HG02943 (cell line): Measurements from ENCODE around the gene YJEFN3.

Experiments used
- ATAC-seq: cut with Tn5 transposase; IDR thresholded peaks from one replicate; pipeline ENCODE4 v1.9.1; 2021; ENCODE audit warnings: mild to moderate bottlenecking, low read depth, moderate library complexity; ENCODE audit not compliant: unreplicated experiment

YJEFN3 gene

GRCh38 chr19:19495614-19496603 is 32.8 kb upstream of the YJEFN3 start:
- no peak for ATAC-seq

DNA sequence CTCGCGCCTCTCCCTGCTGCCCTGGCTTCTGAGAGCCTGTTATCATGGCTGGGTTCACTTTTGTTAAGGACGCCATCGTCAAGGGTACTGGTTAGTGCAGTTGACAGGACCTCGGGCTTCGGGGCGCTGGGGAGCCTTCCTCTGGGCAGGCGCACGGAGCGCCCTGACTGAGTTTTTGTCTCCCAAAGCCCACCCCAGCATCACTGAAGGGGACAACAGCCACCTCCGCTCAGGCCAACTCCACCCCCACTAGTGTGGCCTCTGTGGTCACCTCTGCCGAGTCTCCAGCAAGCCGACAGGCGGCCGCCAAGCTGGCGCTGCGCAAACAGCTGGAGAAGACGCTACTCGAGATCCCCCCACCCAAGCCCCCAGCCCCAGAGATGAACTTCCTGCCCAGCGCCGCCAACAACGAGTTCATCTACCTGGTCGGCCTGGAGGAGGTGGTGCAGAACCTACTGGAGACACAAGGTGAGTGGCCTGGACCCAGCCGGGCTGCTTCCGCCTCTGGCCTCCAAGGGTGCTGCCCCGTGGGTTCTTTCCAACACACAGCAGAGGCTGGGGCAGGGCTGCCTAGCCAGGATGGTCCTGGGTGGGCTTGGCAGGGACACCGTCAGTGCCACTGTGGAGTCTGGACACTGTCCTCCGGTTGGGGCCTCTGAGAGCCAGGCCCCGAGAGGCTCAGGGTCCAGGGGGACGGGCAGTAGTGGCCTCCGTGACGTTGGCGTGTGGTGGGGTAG is 30.3 kb upstream of the YJEFN3 start:
- ATAC-seq = no peak

DNA sequence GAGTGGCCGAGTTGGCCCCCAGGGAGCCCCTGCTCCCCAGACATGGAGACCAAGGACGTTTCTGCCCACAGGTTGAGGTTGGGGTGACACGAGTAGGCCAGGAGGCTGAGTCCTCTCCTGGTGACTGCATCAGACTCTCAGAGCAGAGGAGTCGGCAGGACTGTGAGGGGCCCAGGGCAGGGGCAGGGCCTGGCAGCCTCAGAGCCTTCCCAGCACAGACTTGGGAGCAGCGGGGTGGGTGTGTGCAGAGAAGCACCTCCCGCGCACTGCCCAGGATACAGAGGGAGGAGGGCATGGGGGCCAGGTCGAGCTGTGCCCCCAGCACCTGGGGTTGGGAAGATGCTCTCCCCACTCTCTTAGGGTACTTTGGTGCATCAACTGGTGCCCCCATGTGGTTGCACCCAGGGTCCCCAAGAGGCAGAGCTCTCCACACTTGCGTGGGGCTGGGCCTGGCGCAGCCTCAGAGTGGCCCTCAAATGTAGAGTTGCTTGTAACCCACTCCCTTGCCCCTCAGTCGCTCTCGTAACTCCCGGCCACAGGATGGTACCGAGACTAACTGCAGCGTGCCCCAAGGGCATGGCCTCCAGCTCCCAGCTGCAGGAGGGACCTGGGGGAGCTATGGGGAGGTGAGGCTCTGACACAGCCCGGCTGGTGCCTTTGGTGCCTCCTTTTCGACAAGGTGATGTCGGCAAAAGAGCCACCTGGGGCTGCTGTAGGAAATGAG is 29.3 kb upstream of the YJEFN3 start:
- no peak for ATAC-seq

- ATAC-seq = no peak
Observed at GRCh38 chr19:19500975-19501644, 27.6 kb upstream of the YJEFN3 start.

- ATAC-seq = no peak
Observed at GRCh38 chr19:19501798-19502197, 26.9 kb upstream of the YJEFN3 start.

DNA sequence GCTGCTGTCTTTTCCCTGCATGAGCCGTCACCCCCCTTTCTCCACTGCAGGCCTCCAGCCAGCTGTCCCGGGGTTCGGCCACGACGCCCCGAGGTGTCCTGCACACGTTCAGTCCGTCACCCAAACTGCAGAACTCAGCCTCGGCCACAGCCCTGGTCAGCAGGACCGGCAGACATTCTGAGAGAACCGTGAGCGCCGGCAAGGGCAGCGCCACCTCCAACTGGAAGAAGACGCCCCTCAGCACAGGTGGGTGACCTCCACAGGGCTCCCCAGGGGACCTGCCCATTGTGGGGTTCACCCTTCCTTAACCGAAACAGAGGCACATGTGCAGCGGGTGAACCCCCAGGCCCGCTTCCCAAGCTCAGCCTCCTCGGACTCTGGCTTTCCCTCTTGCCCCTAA is 26.4 kb upstream of the YJEFN3 start:
- no peak for ATAC-seq

GRCh38 chr19:19502808-19503602 is 25.7 kb upstream of the YJEFN3 start:
- ATAC-seq = no peak

DNA sequence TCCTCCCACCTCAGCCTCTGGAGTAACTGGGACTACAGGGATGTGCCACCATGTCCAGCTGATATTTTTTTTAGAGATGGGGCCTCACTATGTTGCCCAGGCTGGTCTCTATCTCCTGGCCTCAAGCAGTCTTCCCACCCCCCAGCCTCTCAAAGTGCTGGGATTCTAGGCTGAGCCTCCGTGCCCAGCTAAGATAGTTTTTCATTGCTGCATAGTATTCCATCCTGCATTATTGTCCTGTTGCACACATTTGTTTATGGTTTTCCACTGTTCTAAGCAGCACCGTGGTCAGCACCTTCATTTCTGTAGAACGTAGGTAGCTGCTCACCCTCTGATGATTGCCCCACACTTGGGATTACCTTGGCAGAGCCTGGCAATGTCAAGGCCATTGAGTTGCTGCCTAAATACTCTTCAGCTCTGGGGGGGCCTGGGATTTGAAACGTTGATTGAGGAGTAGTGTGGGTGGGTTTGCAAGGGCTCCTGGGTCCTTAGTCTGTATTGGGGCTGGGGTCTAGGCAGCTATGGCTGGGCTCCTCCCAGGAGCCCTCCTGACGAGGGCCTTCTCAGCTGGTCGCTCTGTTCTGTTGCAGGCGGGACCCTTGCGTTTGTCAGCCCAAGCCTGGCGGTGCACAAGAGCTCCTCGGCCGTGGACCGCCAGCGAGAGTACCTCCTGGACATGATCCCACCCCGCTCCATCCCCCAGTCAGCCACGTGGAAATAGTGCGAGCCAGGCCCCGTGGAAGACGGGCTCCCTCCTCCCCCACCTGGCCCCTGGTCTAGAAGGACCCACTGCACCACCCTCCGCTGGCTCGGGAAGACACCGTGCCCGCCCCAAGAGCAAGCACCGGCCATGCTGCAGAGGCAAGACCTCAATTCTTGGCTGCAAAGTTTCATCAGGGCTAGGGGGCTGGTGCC is 23.7 kb upstream of the YJEFN3 start:
- no peak for ATAC-seq

DNA sequence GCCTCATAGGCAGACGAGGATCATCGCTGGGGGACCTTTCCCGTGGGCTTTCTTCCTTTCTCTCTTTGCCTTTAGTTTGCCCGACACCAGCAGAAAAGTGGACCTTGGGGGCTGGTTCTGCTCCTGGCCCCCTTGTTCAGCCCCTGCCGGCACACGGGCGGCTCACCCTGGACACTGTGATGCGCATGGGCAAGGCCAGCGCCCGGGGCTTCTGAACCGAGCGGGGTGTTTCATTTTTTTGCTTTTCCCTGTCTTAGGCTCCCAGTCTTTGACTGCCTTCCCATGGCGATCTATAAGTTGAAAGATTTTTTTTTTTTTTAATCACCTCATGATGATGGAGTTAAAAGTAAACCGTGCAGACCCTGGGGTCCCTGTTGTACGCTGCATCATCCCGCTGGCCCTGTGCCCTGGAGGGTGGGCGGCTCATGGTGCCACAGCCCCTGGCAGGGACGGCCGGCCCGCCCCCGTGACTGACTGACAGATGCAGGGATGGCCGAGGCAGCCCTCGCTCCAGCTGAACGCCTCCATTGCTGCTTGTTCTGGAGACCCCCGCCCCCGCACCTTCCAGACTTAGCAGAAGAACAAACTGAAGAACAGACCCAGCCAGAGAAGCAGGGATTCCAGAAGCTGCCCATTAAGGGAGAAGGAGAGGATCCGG is 22.9 kb upstream of the YJEFN3 start:
- no peak for ATAC-seq

- no peak for ATAC-seq
Observed at GRCh38 chr19:19506592-19506991, 22.1 kb upstream of the YJEFN3 start.

DNA sequence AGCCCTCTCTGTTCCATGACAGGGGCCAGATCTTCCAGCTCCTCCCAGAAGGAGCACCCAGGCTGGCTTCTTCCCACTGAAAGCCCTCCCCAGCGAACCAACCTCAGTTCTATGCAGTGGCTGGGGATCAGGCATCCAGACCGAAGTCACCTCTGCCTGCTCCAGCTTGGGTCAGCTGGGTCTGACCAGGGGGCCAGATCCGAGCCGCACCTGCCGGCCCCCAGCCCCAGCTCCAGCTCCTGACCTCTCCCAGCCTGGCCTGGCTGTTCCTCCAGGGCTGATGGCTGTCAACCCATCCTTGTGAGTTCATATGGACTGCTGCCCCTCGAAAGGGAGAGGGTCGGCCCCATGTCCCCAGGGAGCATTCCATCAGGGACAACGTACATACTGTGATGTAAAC is 21.4 kb upstream of the YJEFN3 start:
- no peak for ATAC-seq

- no peak for ATAC-seq
Observed at GRCh38 chr19:19508217-19508616, 20.5 kb upstream of the YJEFN3 start.

DNA sequence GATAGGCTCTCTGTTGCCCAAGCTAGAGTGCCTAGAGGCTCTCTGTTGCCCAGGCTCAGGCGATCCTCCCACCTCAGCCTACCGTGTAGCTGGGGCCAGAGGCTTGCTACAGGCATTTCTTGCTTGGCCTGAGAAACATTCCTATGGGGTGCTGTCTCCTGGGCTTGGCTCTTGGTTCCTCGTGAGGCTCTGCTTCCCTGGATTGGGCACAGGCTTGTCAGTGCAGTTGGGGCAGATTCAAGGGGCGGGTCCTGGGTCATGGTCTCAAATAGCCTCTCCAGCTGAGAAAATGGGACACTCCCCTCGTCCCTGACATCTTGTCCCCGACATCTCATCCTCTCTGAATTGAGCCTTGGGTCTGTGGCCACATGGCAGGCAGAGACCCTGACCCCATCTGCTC is 18.3 kb upstream of the YJEFN3 start:
- no peak for ATAC-seq

GRCh38 chr19:19513682-19514081 is 15.0 kb upstream of the YJEFN3 start:
- ATAC-seq = no peak

DNA sequence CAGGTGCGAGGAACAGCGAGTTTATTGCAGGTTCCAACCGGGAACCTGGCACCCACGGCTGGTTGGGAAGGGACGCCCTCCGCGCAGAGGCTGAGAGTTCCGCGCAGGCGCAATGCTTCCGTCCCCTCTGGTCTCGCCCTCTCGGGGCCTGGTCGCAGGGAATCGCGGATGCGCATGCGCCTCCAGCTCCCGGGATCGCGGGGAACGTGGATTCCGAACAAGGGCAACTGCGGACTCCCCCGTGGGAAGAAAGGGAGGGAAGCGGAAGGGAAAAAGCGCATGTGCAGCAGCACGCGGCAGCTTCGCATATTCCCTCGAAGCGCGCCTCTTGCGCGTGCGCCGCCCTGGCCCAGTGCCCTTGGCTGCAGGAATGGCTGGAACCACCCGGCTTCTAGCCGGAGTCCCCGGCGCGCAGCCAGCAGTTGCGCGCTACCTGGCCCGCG is 14.5 kb upstream of the YJEFN3 start:
- ATAC-seq = no peak

- ATAC-seq = no peak
Observed at GRCh38 chr19:19514881-19515641, 13.7 kb upstream of the YJEFN3 start, which contains the start of gene TSSK6. Gene TSSK6, minus strand, starts transcription at chr19:19515548. Its CDS starts 121 bp downstream, at chr19:19515427.
